Activated CD4-positive, alpha-beta memory T cell treated with anti-CD3 and anti-CD28 coated beads, Interleukin-2, amount 10 ng/mL, durations not matched to agents 7 days and 5 days (primary cell): ENCODE results near the gene TMEM201. TPM values are rescaled to one million over a fixed set of nuclear protein-coding genes. Genes with fewer than 3 reads are reported as not detected.
"Not testable (repeated sequence)": the region's sequence is repeated elsewhere in the genome, so short reads cannot be mapped to it uniquely, and the experiment has no call there.

Source experiments
- CTCF ChIA-PET: fragments of 350-600 bp; sonication (Branson Sonifier 250); formaldehyde crosslinking; loops from one replicate; lab custom pipeline; 2021; ENCODE audit warnings: antibody characterized with exemption, inconsistent platforms; lab: Charles Lee
- POLR2A ChIA-PET: fragments of 350-600 bp; sonication (Branson Sonifier 250); formaldehyde crosslinking; loops from one replicate; lab custom pipeline; 2021; ENCODE audit warnings: antibody characterized with exemption; lab: Charles Lee
- DNase-seq: peaks from one replicate; pipeline ENCODE4 v3.0.0-alpha.2; 2020
- H3K27ac Mint-ChIP-seq: one replicate; pipeline ENCODE4 v1.8.0; 2021; ENCODE audit warnings: mild to moderate bottlenecking, mixed read lengths
- H3K27me3 Mint-ChIP-seq: one replicate; pipeline ENCODE4 v1.8.0; 2021; ENCODE audit warnings: mixed read lengths
- H3K36me3 Mint-ChIP-seq: one replicate; pipeline ENCODE4 v1.8.0; 2021; ENCODE audit warnings: low read depth, mixed read lengths
- H3K4me1 Mint-ChIP-seq: one replicate; pipeline ENCODE4 v1.8.0; 2021; ENCODE audit warnings: mixed read lengths
- H3K4me3 Mint-ChIP-seq: one replicate; pipeline ENCODE4 v1.8.0; 2021; ENCODE audit warnings: mild to moderate bottlenecking, mixed read lengths
- H3K9me3 Mint-ChIP-seq: one replicate; pipeline ENCODE4 v1.8.0; 2021; ENCODE audit warnings: mixed read lengths
- total RNA-seq, 2 experiments: library from RNA; stranded (reverse); gene quantifications; one replicate each; pipeline ENCODE4 v1.2.3, GENCODE V29; 2021

Gene TMEM201
- total RNA-seq, 2 experiments from 2014 or later: 12.4 to 13.4 TPM

DNA sequence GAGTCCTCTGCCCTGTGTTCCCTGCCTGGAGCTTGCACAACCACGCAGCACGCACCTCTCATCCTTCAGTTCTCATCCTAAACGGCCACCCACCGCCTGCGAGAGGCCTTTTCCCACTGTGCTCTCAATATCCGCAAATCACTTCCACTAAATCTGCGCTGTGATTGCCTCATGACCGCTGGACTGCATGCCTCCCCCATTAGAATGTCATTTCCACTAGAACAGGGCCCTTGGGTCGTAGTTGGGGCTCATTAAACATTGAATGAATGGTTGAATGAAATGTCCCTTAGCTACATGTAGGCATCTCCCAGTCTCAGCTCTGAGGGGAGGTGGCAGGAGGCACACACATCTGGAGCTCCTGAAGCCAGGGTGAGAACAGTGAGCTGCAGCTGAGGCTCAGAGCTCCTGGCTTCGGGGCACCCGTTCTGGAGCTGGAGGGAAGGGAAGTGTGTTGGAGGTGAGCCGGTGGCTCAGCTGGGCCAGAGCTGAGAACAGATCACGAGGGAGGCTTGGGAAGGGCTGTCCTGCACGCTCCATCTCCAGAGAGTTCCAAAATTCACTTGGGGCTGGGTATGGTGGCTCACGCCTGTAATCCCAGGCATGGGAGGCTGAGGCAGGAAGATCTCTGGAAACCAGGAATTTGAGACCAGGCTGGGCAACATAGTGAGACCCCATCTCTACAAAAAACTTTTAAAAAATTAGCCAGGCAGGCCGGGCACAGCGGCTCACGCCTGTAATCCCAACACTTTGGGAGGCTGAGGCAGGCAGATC is 30.4 kb downstream of the TMEM201 start:
- CTCF ChIA-PET: no interaction called here

DNA sequence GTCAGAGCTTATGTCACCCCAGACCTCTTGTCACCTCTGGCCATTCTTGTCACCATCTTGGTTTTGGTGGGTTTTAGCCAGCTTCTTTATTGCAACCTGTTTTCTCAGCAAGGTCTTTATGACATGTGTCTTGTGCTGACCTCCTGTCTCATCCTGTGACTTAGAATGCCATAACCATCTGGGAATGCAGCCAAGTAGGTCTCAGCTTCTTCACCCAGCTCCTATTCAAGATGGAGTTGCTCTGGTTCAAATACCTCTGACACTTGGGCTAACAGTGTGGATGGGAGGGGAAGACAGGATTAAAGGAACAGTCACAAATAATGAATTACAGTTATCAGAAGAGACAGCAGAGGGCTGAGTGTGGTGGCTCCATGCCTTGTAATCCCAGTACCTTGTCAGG is 32.3 kb downstream of the TMEM201 start:
- no peaks in the 10 kb centered on the region for H3K9me3 Mint-ChIP-seq
- no peak for DNase-seq
- ChIA-PET CTCF (no interaction called here), POLR2A (no interaction called here)
- H3K27ac Mint-ChIP-seq: no peak overlapping the region
- H3K4me3 Mint-ChIP-seq: no peak overlapping the region
- peaks cover 17% of the 10 kb centered on the region for H3K27me3 Mint-ChIP-seq
- H3K4me1 Mint-ChIP-seq: peaks cover 10% of the 10 kb centered on the region
- no peaks in the 10 kb centered on the region for H3K36me3 Mint-ChIP-seq

More for the DNA sequence above, 30.4 kb downstream of the TMEM201 start:
- peaks cover 2% of the 10 kb centered on the region for H3K4me1 Mint-ChIP-seq
- H3K27ac Mint-ChIP-seq: no peak overlapping the region
- no peak for DNase-seq
- no peaks in the 10 kb centered on the region for H3K36me3 Mint-ChIP-seq
- POLR2A ChIA-PET: no interaction called here
- H3K4me3 Mint-ChIP-seq: no peak overlapping the region
- H3K27me3 Mint-ChIP-seq: peaks cover 13% of the 10 kb centered on the region
- no peaks in the 10 kb centered on the region for H3K9me3 Mint-ChIP-seq

DNA sequence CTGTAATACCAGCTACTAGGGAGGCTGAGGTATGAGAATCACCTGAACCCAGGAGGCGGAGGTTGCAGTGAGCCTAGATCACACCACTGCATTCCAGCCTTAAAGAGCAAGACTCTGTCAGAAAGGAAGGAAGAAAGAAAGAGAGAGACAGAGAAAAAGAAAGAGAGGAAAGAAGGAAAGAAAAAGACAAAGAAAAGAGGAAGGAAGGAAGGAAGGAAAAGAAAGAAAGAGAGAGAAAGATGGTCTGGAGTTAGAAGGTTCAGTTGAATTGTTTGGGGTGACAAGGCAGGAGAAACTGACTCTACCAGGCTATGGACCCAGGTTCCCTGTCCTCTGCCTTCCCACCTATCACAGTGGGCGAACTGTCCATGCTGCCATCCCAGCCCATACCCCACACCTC is 35.4 kb downstream of the TMEM201 start:
- H3K36me3 Mint-ChIP-seq: no peaks in the 10 kb centered on the region
- H3K4me1 Mint-ChIP-seq: peaks cover 34% of the 10 kb centered on the region
- H3K27me3 Mint-ChIP-seq: peaks cover 14% of the 10 kb centered on the region
- no peak overlapping the region for H3K4me3 Mint-ChIP-seq
- no peak for DNase-seq
- ChIA-PET POLR2A (no interaction called here), CTCF (interaction anchor here (0.6 kb wide), 1 partner anchor 96 kb away, joined by 3 read pairs; no protein-coding TSS in a partner anchor)
- no peak overlapping the region for H3K27ac Mint-ChIP-seq
- H3K9me3 Mint-ChIP-seq: no peaks in the 10 kb centered on the region

DNA sequence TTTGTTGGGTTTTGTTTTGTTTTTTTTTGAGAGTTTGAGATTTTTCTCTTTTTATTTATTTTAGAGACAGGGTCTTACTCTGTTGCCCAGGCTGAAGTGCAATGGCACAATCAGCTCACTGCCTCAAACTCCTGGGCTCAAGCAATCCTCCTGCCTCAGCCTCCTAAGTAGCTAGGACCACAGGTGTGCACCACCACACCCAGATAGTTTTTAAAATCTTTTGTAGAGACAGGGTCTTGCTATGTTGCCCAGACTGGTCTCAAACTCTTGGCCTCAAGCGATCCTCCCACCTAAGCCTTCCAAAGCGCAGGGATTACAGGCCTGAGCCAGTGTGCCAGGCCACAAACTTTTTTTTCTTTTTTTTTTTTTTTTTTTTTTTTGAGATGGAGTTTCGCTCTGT is 36.3 kb downstream of the TMEM201 start:
- POLR2A ChIA-PET, H3K4me3 Mint-ChIP-seq, H3K9me3 Mint-ChIP-seq, H3K36me3 Mint-ChIP-seq, DNase-seq, H3K27ac Mint-ChIP-seq, CTCF ChIA-PET: not testable (repeated sequence)
- Mint-ChIP-seq H3K4me1 (peaks cover 39% of the 10 kb centered on the region), H3K27me3 (peaks cover 13% of the 10 kb centered on the region)

DNA sequence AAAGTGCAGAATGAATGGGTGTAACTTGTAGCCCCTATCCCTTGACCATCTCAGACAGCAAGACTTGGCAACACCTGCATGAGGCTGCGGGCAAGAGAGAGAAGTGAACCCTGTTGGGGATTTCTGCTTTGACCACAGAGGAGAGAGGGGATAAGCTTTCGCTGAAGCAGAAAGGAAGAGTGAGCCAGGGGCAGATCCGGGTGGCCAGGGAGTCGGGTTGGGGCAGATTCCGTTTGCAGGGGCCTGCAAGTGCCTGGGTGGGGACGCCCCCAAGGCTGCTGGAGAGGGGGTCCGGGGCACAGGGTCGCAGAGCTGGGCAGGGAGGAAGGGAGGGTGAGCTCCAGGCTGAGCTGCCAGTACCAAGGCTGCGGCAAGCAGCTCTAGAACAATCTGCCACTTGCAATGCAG is 37.5 kb downstream of the TMEM201 start:
- peak; percentile 35 for DNase-seq
- POLR2A ChIA-PET: interaction anchor here (1.2 to 7.2 kb wide), 8 partner anchors 26 to 102 kb away, joined by 3 to 422 read pairs (median 14); partner anchors contain the start of gene PIK3CD
- CTCF ChIA-PET: interaction anchor here (0.7 to 7.2 kb wide), 27 partner anchors 8 to 791 kb away, joined by 3 to 144 read pairs (median 5); partner anchors contain the start of gene PIK3CD
- Mint-ChIP-seq H3K36me3 (peaks cover 13% of the 10 kb centered on the region), H3K9me3 (no peaks in the 10 kb centered on the region), H3K4me3 (peak overlapping the region; percentile 66), H3K27ac (peak overlapping the region; percentile 7), H3K27me3 (peaks cover 13% of the 10 kb centered on the region), H3K4me1 (peaks cover 48% of the 10 kb centered on the region)

DNA sequence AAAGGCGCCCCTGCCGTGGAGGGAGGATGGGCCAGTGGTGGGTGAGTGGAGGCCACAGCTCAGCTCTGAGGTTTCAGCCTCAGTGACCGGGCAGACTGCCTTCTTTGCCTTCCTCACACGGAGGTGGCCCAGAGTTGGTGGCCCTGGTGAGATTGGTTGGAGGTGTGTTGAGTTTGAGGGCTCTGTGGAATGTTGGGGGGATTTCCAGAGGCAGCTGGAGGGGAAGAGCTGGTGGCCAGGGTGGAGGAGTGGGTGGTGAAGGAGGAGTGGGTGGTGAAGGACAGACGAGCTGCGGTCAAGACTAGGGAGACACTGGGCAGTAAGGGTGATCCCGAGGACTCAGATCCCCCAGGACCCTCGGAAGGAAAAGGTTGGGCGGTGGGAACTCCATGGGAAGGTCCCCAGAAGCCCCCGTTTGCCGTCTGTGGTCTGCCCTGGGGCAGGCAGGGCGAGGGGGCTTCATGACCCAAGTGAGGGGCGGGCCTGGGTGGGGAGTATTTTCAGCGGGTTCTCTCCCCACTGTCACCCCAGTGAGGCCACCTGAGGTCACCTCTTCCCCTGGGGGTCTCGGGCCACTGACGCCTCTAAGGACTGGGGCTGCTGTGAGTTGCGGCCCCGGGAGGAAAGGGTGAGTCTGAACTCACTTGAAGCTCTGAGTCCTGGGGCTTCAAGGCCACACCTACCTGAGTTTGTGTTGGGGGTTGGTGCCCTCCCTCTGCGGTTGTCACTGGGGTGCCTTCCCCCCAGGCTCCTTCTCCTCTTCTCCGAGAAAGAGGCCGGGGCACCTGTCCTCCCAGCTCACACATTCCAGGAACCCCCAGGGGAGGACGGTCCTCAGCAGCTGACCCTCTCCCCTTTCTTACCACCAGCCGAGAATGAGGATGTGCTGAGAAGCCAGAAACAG is 40.1 kb downstream of the TMEM201 start:
- H3K4me1 Mint-ChIP-seq: peaks cover 68% of the 10 kb centered on the region
- peak overlapping the region; percentile 87 for H3K4me3 Mint-ChIP-seq
- H3K36me3 Mint-ChIP-seq: peaks cover 36% of the 10 kb centered on the region
- POLR2A ChIA-PET: interaction anchor here (0.6 to 7.2 kb wide), 24 partner anchors 10 to 749 kb away, joined by 3 to 422 read pairs (median 4); partner anchors contain the start of genes LZIC, NMNAT1 and PIK3CD
- CTCF ChIA-PET: interaction anchor here (0.7 to 7.2 kb wide), 13 partner anchors 12 to 315 kb away, joined by 3 to 144 read pairs (median 5); partner anchors contain the start of genes LZIC, NMNAT1 and PIK3CD
- no peaks in the 10 kb centered on the region for H3K9me3 Mint-ChIP-seq
- H3K27me3 Mint-ChIP-seq: peaks cover 7% of the 10 kb centered on the region
- peak; percentile 79 for DNase-seq
- H3K27ac Mint-ChIP-seq: peak overlapping the region; percentile 97

DNA sequence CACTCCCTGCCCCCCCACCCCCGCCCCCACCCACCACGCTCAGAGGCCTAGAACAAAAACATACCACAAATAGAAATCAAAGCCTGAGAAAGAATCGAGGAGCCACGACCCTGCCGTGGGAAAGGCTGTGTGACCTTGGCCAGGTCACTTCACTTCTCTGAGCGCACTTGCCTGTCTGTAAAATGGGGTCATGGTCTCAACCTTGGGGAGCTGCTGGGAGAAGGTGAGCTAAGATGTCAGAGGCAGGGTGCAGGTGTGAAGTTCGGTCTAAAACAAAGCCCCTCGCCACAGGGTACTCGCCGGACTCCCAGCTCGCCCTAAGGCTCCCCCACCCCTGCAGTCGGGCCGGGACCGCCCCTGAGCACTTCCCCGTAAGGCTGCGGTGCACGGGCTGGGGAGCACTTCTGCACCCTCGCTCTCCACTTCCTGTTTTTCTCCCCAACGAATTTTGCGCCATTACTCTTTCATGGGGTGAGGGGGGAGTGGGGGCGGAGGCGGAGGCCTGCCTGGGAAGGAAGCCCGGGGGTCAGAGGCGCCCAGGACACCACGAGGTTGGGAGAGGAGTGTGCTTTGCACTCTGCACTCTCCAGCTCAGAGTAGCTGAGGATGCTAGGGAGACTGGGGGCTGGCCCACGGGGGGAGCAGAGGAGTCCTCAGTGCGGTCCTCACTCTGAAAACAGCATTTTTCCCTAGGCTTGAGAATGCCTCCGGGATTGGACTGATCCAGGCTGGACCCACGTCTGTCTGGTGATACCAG is 40.9 kb downstream of the TMEM201 start:
- ChIA-PET POLR2A (interaction anchor here (0.6 to 7.2 kb wide), 25 partner anchors 9 to 750 kb away, joined by 3 to 422 read pairs (median 5); partner anchors contain the start of genes LZIC, NMNAT1 and PIK3CD), CTCF (interaction anchor here (0.7 to 7.2 kb wide), 9 partner anchors 15 to 314 kb away, joined by 3 to 144 read pairs (median 11); partner anchors contain the start of genes LZIC, NMNAT1 and PIK3CD)
- H3K9me3 Mint-ChIP-seq: no peaks in the 10 kb centered on the region
- H3K36me3 Mint-ChIP-seq: peaks cover 45% of the 10 kb centered on the region
- DNase-seq: peak; percentile 84
- H3K27ac Mint-ChIP-seq: peak overlapping the region; percentile 97
- H3K4me3 Mint-ChIP-seq: peak overlapping the region; percentile 87
- peaks cover 2% of the 10 kb centered on the region for H3K27me3 Mint-ChIP-seq
- H3K4me1 Mint-ChIP-seq: peaks cover 67% of the 10 kb centered on the region

DNA sequence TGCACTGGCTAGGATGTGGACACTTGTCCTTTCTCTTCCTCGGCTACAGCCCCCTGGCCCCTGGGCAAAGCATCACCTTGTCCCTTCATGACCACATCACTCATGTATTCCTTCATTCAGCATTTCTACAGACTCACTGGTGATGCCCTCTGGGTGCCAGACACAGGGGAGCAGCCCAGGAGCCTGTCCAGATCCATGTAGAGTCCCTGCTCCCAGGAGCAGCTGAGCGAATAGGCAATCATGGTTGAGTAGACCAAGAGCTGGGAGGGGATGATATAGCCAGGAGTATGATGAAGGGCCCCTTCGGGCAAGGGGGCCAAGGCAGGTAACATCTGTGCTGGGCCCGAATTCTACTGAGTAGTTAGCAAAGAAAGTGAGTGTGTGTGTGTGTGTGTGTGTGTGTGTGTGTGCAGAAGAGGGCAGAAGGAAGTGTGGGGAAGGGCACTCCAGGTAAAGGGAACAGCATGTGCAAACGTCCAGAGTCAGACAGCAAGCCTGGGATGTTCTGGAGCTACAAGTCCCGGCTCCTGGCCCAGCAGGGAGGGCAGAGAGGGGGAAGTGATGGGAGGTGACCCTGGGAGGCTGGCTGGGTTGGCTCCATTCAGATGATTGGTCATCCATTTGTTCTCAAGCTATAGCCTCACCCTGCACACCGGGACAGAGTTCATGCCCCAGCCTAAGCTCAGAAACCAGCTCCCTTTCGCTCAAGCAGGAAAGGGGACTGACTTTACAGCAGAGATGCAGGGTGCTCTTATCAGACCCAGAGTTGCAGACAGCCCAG is 41.8 kb downstream of the TMEM201 start:
- peaks cover 54% of the 10 kb centered on the region for H3K36me3 Mint-ChIP-seq

DNA sequence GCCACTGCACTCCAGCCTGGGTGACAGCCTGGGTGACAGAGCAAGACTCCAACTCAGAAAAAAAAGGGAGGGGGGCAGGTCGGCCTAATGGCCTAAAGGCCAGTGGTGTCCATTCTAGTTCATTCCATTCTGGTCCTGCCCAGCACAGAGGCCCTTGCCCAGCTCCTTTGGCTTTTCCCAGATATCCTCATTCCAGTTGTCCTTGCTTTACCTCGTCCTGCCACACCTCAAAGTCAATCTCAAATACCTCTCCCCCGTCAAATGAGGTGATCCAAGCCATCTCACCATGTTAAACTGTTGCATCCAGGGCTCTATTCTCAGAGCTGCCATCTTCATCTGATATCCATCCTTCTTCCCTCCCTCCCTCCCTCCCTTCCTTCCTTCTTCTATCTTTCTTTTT is 42.9 kb downstream of the TMEM201 start:
- Mint-ChIP-seq H3K36me3 (peaks cover 63% of the 10 kb centered on the region), H3K4me1 (peaks cover 66% of the 10 kb centered on the region), H3K9me3 (no peaks in the 10 kb centered on the region), H3K27ac (peak overlapping the region; percentile 97), H3K27me3 (no peaks in the 10 kb centered on the region), H3K4me3 (peak overlapping the region; percentile 87)
- no peak for DNase-seq
- CTCF ChIA-PET: interaction anchor here (1.3 to 7.2 kb wide), 4 partner anchors 22 to 234 kb away, joined by 4 to 144 read pairs (median 48); partner anchors contain the start of gene PIK3CD
- POLR2A ChIA-PET: interaction anchor here (1.2 to 7.2 kb wide), 7 partner anchors 13 to 86 kb away, joined by 4 to 422 read pairs (median 22); partner anchors contain the start of gene PIK3CD

More for the DNA sequence above, 41.8 kb downstream of the TMEM201 start:
- peak overlapping the region; percentile 87 for H3K4me3 Mint-ChIP-seq
- H3K4me1 Mint-ChIP-seq: peaks cover 74% of the 10 kb centered on the region
- DNase-seq: peak; percentile 24
- peaks cover 2% of the 10 kb centered on the region for H3K27me3 Mint-ChIP-seq
- CTCF ChIA-PET: interaction anchor here (0.8 to 7.2 kb wide), 6 partner anchors 15 to 235 kb away, joined by 3 to 144 read pairs (median 6); partner anchors contain the start of gene PIK3CD
- H3K27ac Mint-ChIP-seq: peak overlapping the region; percentile 97
- POLR2A ChIA-PET: interaction anchor here (1.0 to 7.2 kb wide), 14 partner anchors 14 to 238 kb away, joined by 3 to 422 read pairs (median 5); partner anchors contain the start of gene PIK3CD
- H3K9me3 Mint-ChIP-seq: no peaks in the 10 kb centered on the region

DNA sequence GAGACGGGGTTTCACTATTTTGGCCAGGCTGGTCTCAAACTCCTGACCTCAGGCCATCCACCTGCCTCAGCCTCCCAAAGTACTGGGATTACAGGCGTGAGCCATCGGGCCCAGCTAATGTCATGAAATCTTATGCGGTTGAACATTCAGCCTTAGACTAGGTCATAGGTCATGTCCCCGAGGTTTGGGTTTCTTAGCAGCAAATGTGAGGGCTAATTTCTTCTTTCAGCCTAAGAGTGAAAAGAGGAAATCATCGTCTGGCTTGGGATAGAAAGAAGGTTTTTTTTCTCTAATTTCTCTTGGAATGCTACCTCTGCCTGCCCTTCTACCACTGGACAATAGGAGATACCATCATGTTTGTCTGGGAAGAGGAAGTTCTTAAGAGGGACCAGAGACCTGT is 44.8 kb downstream of the TMEM201 start:
- ChIA-PET CTCF (no interaction called here), POLR2A (interaction anchor here (6.0 kb wide), 1 partner anchor 11 kb away, joined by 39 read pairs; no protein-coding TSS in a partner anchor)
- no peaks in the 10 kb centered on the region for H3K27me3 Mint-ChIP-seq
- H3K27ac Mint-ChIP-seq: no peak overlapping the region
- peaks cover 77% of the 10 kb centered on the region for H3K36me3 Mint-ChIP-seq
- H3K4me3 Mint-ChIP-seq: no peak overlapping the region
- H3K9me3 Mint-ChIP-seq: no peaks in the 10 kb centered on the region
- DNase-seq: no peak
- peaks cover 60% of the 10 kb centered on the region for H3K4me1 Mint-ChIP-seq

DNA sequence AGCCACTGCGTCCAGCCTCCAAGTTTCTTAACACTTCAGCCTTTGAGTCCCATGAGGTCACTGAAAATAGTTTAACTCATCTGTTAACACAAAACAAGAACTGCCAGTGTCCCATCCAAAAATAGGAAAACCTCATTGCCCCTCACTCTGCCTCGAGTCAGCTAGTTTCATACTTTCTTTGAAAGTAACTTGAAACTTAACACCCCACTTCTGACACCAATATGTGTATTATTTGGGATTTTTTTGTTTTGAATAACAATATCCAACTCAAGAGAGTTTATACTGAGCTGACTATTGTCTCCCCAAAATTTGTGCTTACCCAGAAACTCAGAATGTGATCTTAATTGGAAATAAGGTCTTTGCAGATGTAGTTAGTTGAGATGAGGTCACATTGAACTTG is 45.9 kb downstream of the TMEM201 start:
- Mint-ChIP-seq H3K36me3 (peaks cover 82% of the 10 kb centered on the region), H3K27ac (no peak overlapping the region), H3K4me3 (no peak overlapping the region), H3K4me1 (peaks cover 60% of the 10 kb centered on the region), H3K9me3 (no peaks in the 10 kb centered on the region), H3K27me3 (no peaks in the 10 kb centered on the region)
- CTCF ChIA-PET: no interaction called here
- POLR2A ChIA-PET: interaction anchor here (0.6 kb wide), 1 partner anchor 18 kb away, joined by 3 read pairs; no protein-coding TSS in a partner anchor
- DNase-seq: no peak
